Testis (tissue), 3 donors: ENCODE measurements around the gene PAFAH1B1. TPM values are rescaled to one million over a fixed set of nuclear protein-coding genes. Genes with fewer than 3 reads are reported as not detected.

Experiments
- DNase-seq: peaks from one replicate; pipeline ENCODE4 v3.0.0-alpha.2; 2019
- H3K27ac ChIP-seq, 2 donors: fragments of 200-600 bp; sonication (generic); one replicate each; pipeline ENCODE4 v1.5.1; 2019
- H3K27me3 ChIP-seq: fragments of 200-600 bp; sonication (generic); one replicate; pipeline ENCODE4 v1.5.1; 2019
- H3K36me3 ChIP-seq: fragments of 200-600 bp; sonication (generic); one replicate; pipeline ENCODE4 v1.5.1; 2017; ENCODE audit warnings: low read depth; ENCODE audit errors: missing control alignments
- H3K4me1 ChIP-seq: fragments of 200-600 bp; sonication (generic); one replicate; pipeline ENCODE4 v1.5.1; 2019
- H3K4me3 ChIP-seq, 2 donors: fragments of 200-600 bp; sonication (generic); one replicate each; pipeline ENCODE4 v1.5.1; 2017 to 2019
- H3K9me3 ChIP-seq: fragments of 200-600 bp; sonication (generic); one replicate; pipeline ENCODE4 v1.5.1; 2017
- CTCF ChIP-seq, 3 experiments: fragments of 450-650 bp in 2 of 3; fragments of 200-600 bp in 1 of 3; sonication (generic) in 1 of 3; IDR thresholded peaks; one replicate each; pipeline ENCODE4 v1.5.1; 2016 to 2019; ENCODE audit warnings: antibody characterized with exemption in 3 of 3, mild to moderate bottlenecking in 2 of 3, moderate library complexity in 1 of 3
- POLR2A ChIP-seq: fragments of 450-650 bp; IDR thresholded peaks from one replicate; pipeline ENCODE4 v1.6.1; 2017; ENCODE audit warnings: antibody characterized with exemption, mild to moderate bottlenecking, moderate library complexity
- WGBS, 2 donors: methylation state at CpG; one replicate each; pipeline ENCODE4 v1.1.5; 2018; 5-methylcytosine and 5-hydroxymethylcytosine counted together
- intact Hi-C: fragments of 100-400 bp; cut with DNase I; formaldehyde crosslinking; loops from one replicate; pipeline ENCODE4 v1.15.1; 2023; ENCODE audit warnings: low total_unique reads
- polyA plus RNA-seq: library from polyadenylated mRNA; stranded (reverse); fragments of 350-450 nt; fragmentation: Illumina TruSeq; extraction: RNeasy Lipid Tissue Mini Kit (QIAGEN cat#74804); gene quantifications from one replicate; pipeline ENCODE4 v1.2.3, GENCODE V29; 2014; ENCODE audit warnings: low read depth, low replicate concordance; ENCODE audit not compliant: insufficient read depth
- total RNA-seq, 2 donors: library from RNA; depleted of rRNA; stranded (reverse); fragments of >200 nt; gene quantifications; one replicate each; pipeline ENCODE4 v1.2.3, GENCODE V29; 2016

The PAFAH1B1 gene
- total and polyA plus RNA-seq, 3 donors from 2014 or later = 157 to 597 (median 225) TPM

- no peak overlapping the region for H3K27ac ChIP-seq
- 65 to 83% methylated on average over 13 to 55 of the region's 55 CpGs for WGBS, 2 donors
Observed at GRCh38 chr17:2690165-2691068, 97.0 kb downstream of the PAFAH1B1 start.

GRCh38 chr17:2691069-2691871 is 97.8 kb downstream of the PAFAH1B1 start:
- intact Hi-C loops = no loop called here
- no peaks in the 10 kb centered on the region for H3K36me3 ChIP-seq
- TF ChIP-seq POLR2A = no peak
- no peaks in the 10 kb centered on the region for H3K9me3 ChIP-seq
- H3K4me3 ChIP-seq = no peak overlapping the region
- WGBS, 2 donors = 68 to 73% methylated on average over 36 to 54 of the region's 62 CpGs
- DNase-seq = peak; percentile 14
- H3K27ac ChIP-seq = no peak overlapping the region
- peaks cover 13% of the 10 kb centered on the region for H3K4me1 ChIP-seq
- no peaks in the 10 kb centered on the region for H3K27me3 ChIP-seq

More at GRCh38 chr17:2690165-2691068, 97.0 kb downstream of the PAFAH1B1 start:
- TF ChIP-seq CTCF (IDR thresholded peaks at IDR 0.05) (no peak), POLR2A (no peak)
- no peaks in the 10 kb centered on the region for H3K27me3 ChIP-seq
- no peaks in the 10 kb centered on the region for H3K9me3 ChIP-seq
- peaks cover 13% of the 10 kb centered on the region for H3K4me1 ChIP-seq
- no peak overlapping the region for H3K4me3 ChIP-seq
- intact Hi-C loops = no loop called here
- no peaks in the 10 kb centered on the region for H3K36me3 ChIP-seq
- peak; percentile 16 for DNase-seq

GRCh38 chr17:2691965-2692780 is 98.7 kb downstream of the PAFAH1B1 start:
- peaks cover 13% of the 10 kb centered on the region for H3K4me1 ChIP-seq
- intact Hi-C loops = no loop called here
- H3K4me3 ChIP-seq = no peak overlapping the region
- no peaks in the 10 kb centered on the region for H3K36me3 ChIP-seq
- no peak for TF ChIP-seq POLR2A
- no peak for TF ChIP-seq CTCF (IDR thresholded peaks at IDR 0.05)
- no peak overlapping the region for H3K27ac ChIP-seq
- 74 to 75% methylated on average over 12 to 65 of the region's 71 CpGs for WGBS, 2 donors
- DNase-seq = peak; percentile 16
- no peaks in the 10 kb centered on the region for H3K27me3 ChIP-seq
- no peaks in the 10 kb centered on the region for H3K9me3 ChIP-seq

GRCh38 chr17:2692781-2693135 is 99.3 kb downstream of the PAFAH1B1 start:
- no peaks in the 10 kb centered on the region for H3K9me3 ChIP-seq
- H3K36me3 ChIP-seq = no peaks in the 10 kb centered on the region
- no peaks in the 10 kb centered on the region for H3K27me3 ChIP-seq
- no peak overlapping the region for H3K27ac ChIP-seq
- TF ChIP-seq CTCF (IDR thresholded peaks at IDR 0.05) = no peak
- TF ChIP-seq POLR2A = no peak
- no peak overlapping the region for H3K4me3 ChIP-seq
- peaks cover 13% of the 10 kb centered on the region for H3K4me1 ChIP-seq
- WGBS, 2 donors = 78% methylated on average over 14 of the region's 14 CpGs; no CpG with 5 or more reads in 1 of the 2 donors
- intact Hi-C loops = no loop called here
- DNase-seq = peak; percentile 12
